K562 (cell line): ENCODE measurements around the gene ZNF487. TPM values are rescaled to one million over a fixed set of nuclear protein-coding genes. Genes with fewer than 3 reads are reported as not detected.
A peak's percentile ranks its signal among the peaks of the same experiment; 100 is the strongest.

Experiments
- DIDO1 ChIP-seq: fragments of 450-650 bp; IDR thresholded peaks from 2 replicates; pipeline ENCODE4 v1.6.1; 2016; ENCODE audit warnings: low read depth, missing biosample characterization, missing genetic modification characterization
- GABPB2 ChIP-seq: fragments of 250-450 bp; sonication (Bioruptor Pico); conservative IDR thresholded peaks from 2 replicates; pipeline ENCODE4 v1.5.1; 2021; ENCODE audit warnings: mild to moderate bottlenecking
- HDGF ChIP-seq: fragments of 450-650 bp; IDR thresholded peaks from 2 replicates; pipeline ENCODE4 v1.6.1; 2016
- KLF1 ChIP-seq: fragments of 450-650 bp; IDR thresholded peaks from 2 replicates; pipeline ENCODE4 v1.6.1; 2016; ENCODE audit warnings: missing genetic modification characterization, missing compliant biosample characterization
- MCM5 ChIP-seq: fragments of 450-650 bp; IDR thresholded peaks from 2 replicates; pipeline ENCODE4 v1.6.1; 2016; ENCODE audit warnings: low read depth
- NFIX ChIP-seq: fragments of 250-450 bp; sonication (Bioruptor Pico); IDR thresholded peaks from 2 replicates; pipeline ENCODE4 v1.4.0; 2020; ENCODE audit warnings: low read depth, mild to moderate bottlenecking, moderate library complexity
- SAFB ChIP-seq: fragments of 200-400 bp; formaldehyde crosslinking; IDR thresholded peaks from 2 replicates; pipeline ENCODE4 v1.6.1; 2017; ENCODE audit warnings: low read depth, low read length, borderline replicate concordance
- TAF9B ChIP-seq: fragments of 450-650 bp; IDR thresholded peaks from 2 replicates; pipeline ENCODE4 v1.6.1; 2018; ENCODE audit warnings: mild to moderate bottlenecking; ENCODE audit not compliant: partially characterized antibody
- ZC3H11A ChIP-seq: IDR thresholded peaks from 2 replicates; pipeline ENCODE4 v1.6.1; 2012; ENCODE audit warnings: low read depth, low read length, improper control_type of control experiment
- ZNF23 ChIP-seq: fragments of 250-450 bp; sonication (Bioruptor Pico); IDR thresholded peaks from 2 replicates; pipeline ENCODE4 v1.4.0; 2020; ENCODE audit warnings: mild to moderate bottlenecking
- polyA plus RNA-seq, 8 experiments: library from polyadenylated mRNA; depleted of rRNA in 4 of 8; stranded (reverse) in 5 of 8; unstranded in 3 of 8; fragments of >200 nt; fragmentation: Nextera tagmentation in 2 of 8; fragmentation: Illumina TruSeq in 1 of 8; extraction: Ambion mirVana in 2 of 8; extraction: Trizol in 1 of 8; gene quantifications; 2 replicates each; pipeline versions ENCODE4 v1.2.1 to v1.2.3, GENCODE V29; 2011 to 2014; ENCODE audit warnings: inconsistent platforms in 1 of 8, missing spikeins in 1 of 8
- total RNA-seq, 7 experiments: library from RNA; depleted of rRNA in 6 of 7; stranded (reverse); fragments of >200 nt in 6 of 7; fragmentation: Illumina TruSeq in 2 of 7; extraction: Trizol in 2 of 7; gene quantifications; 2 replicates each; pipeline versions ENCODE4 v1.2.1 to v1.2.3, GENCODE V29; 2011 to 2021; ENCODE audit warnings: low replicate concordance in 1 of 7
- TF ChIP-seq, protein P1 (sequence below): sonication (generic); formaldehyde crosslinking; IDR thresholded peaks from 2 replicates; pipeline ENCODE4 v1.8.0; 2022; ENCODE audit warnings: mild to moderate bottlenecking, missing genetic modification reagents
- TF ChIP-seq, protein P2 (sequence below): sonication (generic); formaldehyde crosslinking; IDR thresholded peaks from 2 replicates; pipeline ENCODE4 v1.8.0; 2022; ENCODE audit warnings: mild to moderate bottlenecking, missing genetic modification reagents
- TF ChIP-seq, protein P3 (sequence below): fragments of 250-450 bp; sonication (Bioruptor Pico); IDR thresholded peaks from 2 replicates; pipeline ENCODE4 v1.4.0; 2020
- TF ChIP-seq, protein P4 (sequence below): sonication (generic); formaldehyde crosslinking; IDR thresholded peaks from 2 replicates; pipeline ENCODE4 v1.8.0; 2022; ENCODE audit warnings: missing genetic modification reagents, mild to moderate bottlenecking, borderline replicate concordance
- TF ChIP-seq, protein P5 (sequence below): sonication (generic); formaldehyde crosslinking; IDR thresholded peaks from 2 replicates; pipeline ENCODE4 v1.5.0; 2020; ENCODE audit warnings: missing genetic modification reagents

Gene ZNF487
- total and polyA plus RNA-seq, 9 of the 15 experiments (the other 6 are each of a cell fraction or from before 2014, with no cell fraction given) = 1.9 to 6.5 (median 4.2) TPM

DNA sequence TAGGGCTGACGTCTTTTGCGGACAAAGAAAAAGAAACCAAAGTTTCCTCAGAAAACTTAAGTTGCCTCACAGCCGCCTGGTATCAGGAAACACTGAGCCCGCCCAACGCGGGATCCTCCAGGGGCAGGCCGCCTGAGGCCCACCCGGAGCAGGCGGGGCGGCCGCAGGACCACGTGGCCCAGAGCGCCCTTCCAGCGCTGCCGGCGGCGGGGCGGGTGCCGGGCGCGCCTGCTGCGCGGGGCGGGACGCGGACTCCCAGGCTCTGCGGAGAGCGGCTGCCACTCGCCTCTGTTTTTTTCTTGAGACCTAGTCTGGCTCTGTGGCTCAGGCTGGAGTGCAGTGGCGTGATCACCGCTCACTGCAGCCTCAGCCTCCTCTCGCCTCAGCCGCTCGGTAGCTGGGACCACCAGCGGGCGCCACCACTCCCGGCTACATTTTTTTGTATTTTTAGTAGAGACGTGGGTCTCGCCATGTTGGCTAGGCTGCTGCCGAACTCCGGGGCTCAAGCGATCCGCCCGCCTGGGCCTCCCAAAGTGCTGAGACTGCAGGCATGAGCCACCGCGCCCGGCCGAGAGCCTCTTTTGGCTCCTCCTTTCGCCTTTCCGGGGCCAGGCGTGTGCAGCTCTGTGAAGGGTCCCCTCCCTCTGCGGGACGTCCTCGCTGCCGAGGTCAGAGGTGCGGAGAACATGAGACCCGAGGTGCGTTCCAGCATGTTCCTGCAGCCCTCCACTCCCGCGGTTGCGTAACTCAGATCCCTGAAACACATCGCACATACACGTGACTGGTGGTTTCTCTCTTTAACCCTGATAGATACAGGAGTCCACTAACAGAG, 16.3 kb upstream of the ZNF487 start (continued):
- TF ChIP-seq TAF9B = no peak
- TF ChIP-seq, protein P1, sequence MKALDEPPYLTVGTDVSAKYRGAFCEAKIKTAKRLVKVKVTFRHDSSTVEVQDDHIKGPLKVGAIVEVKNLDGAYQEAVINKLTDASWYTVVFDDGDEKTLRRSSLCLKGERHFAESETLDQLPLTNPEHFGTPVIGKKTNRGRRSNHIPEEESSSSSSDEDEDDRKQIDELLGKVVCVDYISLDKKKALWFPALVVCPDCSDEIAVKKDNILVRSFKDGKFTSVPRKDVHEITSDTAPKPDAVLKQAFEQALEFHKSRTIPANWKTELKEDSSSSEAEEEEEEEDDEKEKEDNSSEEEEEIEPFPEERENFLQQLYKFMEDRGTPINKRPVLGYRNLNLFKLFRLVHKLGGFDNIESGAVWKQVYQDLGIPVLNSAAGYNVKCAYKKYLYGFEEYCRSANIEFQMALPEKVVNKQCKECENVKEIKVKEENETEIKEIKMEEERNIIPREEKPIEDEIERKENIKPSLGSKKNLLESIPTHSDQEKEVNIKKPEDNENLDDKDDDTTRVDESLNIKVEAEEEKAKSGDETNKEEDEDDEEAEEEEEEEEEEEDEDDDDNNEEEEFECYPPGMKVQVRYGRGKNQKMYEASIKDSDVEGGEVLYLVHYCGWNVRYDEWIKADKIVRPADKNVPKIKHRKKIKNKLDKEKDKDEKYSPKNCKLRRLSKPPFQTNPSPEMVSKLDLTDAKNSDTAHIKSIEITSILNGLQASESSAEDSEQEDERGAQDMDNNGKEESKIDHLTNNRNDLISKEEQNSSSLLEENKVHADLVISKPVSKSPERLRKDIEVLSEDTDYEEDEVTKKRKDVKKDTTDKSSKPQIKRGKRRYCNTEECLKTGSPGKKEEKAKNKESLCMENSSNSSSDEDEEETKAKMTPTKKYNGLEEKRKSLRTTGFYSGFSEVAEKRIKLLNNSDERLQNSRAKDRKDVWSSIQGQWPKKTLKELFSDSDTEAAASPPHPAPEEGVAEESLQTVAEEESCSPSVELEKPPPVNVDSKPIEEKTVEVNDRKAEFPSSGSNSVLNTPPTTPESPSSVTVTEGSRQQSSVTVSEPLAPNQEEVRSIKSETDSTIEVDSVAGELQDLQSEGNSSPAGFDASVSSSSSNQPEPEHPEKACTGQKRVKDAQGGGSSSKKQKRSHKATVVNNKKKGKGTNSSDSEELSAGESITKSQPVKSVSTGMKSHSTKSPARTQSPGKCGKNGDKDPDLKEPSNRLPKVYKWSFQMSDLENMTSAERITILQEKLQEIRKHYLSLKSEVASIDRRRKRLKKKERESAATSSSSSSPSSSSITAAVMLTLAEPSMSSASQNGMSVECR (CRISPR knock-in tag) = peak; percentile 46; the same call in 1 of the 2 replicates
- no peak for TF ChIP-seq SAFB
- TF ChIP-seq, protein P2, sequence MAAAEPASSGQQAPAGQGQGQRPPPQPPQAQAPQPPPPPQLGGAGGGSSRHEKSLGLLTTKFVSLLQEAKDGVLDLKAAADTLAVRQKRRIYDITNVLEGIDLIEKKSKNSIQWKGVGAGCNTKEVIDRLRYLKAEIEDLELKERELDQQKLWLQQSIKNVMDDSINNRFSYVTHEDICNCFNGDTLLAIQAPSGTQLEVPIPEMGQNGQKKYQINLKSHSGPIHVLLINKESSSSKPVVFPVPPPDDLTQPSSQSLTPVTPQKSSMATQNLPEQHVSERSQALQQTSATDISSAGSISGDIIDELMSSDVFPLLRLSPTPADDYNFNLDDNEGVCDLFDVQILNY (CRISPR knock-in tag) = no peak
- TF ChIP-seq NFIX = no peak
- no peak for TF ChIP-seq ZC3H11A
- no peak for TF ChIP-seq HDGF
- 0 out of 2 replicates have a peak, but pooled peaks have one; percentile 26 for TF ChIP-seq DIDO1
- TF ChIP-seq, protein P3, sequence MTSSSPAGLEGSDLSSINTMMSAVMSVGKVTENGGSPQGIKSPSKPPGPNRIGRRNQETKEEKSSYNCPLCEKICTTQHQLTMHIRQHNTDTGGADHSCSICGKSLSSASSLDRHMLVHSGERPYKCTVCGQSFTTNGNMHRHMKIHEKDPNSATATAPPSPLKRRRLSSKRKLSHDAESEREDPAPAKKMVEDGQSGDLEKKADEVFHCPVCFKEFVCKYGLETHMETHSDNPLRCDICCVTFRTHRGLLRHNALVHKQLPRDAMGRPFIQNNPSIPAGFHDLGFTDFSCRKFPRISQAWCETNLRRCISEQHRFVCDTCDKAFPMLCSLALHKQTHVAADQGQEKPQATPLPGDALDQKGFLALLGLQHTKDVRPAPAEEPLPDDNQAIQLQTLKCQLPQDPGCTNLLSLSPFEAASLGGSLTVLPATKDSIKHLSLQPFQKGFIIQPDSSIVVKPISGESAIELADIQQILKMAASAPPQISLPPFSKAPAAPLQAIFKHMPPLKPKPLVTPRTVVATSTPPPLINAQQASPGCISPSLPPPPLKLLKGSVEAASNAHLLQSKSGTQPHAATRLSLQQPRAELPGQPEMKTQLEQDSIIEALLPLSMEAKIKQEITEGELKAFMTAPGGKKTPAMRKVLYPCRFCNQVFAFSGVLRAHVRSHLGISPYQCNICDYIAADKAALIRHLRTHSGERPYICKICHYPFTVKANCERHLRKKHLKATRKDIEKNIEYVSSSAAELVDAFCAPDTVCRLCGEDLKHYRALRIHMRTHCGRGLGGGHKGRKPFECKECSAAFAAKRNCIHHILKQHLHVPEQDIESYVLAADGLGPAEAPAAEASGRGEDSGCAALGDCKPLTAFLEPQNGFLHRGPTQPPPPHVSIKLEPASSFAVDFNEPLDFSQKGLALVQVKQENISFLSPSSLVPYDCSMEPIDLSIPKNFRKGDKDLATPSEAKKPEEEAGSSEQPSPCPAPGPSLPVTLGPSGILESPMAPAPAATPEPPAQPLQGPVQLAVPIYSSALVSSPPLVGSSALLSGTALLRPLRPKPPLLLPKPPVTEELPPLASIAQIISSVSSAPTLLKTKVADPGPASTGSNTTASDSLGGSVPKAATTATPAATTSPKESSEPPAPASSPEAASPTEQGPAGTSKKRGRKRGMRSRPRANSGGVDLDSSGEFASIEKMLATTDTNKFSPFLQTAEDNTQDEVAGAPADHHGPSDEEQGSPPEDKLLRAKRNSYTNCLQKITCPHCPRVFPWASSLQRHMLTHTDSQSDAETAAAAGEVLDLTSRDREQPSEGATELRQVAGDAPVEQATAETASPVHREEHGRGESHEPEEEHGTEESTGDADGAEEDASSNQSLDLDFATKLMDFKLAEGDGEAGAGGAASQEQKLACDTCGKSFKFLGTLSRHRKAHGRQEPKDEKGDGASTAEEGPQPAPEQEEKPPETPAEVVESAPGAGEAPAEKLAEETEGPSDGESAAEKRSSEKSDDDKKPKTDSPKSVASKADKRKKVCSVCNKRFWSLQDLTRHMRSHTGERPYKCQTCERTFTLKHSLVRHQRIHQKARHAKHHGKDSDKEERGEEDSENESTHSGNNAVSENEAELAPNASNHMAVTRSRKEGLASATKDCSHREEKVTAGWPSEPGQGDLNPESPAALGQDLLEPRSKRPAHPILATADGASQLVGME (CRISPR knock-in tag) = no peak
- TF ChIP-seq MCM5 = no peak
- no peak for TF ChIP-seq ZNF23 (CRISPR knock-in tag)
- TF ChIP-seq, protein P4, sequence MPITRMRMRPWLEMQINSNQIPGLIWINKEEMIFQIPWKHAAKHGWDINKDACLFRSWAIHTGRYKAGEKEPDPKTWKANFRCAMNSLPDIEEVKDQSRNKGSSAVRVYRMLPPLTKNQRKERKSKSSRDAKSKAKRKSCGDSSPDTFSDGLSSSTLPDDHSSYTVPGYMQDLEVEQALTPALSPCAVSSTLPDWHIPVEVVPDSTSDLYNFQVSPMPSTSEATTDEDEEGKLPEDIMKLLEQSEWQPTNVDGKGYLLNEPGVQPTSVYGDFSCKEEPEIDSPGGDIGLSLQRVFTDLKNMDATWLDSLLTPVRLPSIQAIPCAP (CRISPR knock-in tag) = no peak
- TF ChIP-seq KLF1 (tag) = no peak
- TF ChIP-seq GABPB2 (CRISPR knock-in tag) = no peak
- TF ChIP-seq, protein P5, sequence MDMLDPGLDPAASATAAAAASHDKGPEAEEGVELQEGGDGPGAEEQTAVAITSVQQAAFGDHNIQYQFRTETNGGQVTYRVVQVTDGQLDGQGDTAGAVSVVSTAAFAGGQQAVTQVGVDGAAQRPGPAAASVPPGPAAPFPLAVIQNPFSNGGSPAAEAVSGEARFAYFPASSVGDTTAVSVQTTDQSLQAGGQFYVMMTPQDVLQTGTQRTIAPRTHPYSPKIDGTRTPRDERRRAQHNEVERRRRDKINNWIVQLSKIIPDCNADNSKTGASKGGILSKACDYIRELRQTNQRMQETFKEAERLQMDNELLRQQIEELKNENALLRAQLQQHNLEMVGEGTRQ (CRISPR knock-in tag) = peak; percentile 79
